ENCODE measurements around the gene SYNJ2.
A peak's percentile ranks its signal among the peaks of the same experiment; 100 is the strongest.

Gene SYNJ2

GRCh38 chr6:158029668-158030230, 48.1 kb downstream of the SYNJ2 start:
- DNase-seq (ENCODE audit: low read depth in 2 of 2), result peak in 1 of 2 donors; percentile 37
- H3K4me3 ChIP-seq (replicated peaks in 1 of 2; ENCODE audit: low read depth in 2 of 2, low read length in 2 of 2), result no peak overlapping the region
- TF ChIP-seq CTCF (IDR thresholded peaks at IDR 0.05; ENCODE audit: low read depth, low read length), result no peak

DNA sequence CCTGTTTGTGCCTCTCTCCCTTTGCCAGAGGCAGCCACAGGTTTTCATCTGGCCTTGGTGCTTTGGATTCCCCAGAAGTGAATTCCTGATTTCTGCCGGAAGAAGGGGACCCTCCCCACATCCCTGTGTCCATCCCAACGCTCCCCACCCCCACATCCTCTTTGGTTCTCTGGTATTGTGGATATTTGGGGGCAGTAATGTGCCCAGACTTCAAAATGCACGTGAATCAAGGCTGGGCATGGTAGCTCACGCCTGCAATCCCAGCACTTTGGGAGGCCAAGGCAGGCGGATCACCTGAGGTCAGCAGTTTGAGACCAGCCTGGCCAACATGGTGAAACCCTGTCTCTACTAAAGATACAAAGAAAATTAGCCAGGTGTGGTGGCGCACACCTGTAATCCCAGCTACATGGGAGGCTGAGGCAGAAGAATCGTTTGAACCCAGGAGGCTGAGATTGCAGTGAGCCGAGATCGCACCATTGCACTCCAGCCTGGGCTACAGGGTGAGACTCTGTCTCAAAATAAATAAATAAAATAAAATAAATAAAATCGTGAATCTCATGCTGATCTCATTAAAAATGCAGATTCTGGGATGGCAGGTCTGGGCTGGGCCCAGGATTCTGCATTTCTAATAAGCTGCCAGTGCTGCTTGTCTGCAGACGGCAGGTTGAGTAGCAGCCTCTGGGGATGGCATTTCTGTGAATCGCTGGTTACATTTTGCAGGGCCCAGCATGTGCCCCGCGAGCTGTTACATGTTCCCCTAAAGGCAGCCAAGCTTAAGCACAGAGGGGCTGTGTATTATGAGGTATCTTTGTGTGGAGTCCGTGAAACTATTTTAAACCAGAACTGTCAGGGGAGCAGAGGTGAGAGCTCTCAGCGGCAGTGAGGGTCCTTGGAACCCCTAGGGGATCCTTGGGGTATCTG, 49.0 kb downstream of the SYNJ2 start:
- TF ChIP-seq CTCF (IDR thresholded peaks at IDR 0.05; ENCODE audit: low read depth, low read length), result no peak
- H3K4me3 ChIP-seq (replicated peaks in 1 of 2; ENCODE audit: low read depth in 2 of 2, low read length in 2 of 2), result no peak overlapping the region
- DNase-seq (ENCODE audit: low read depth in 2 of 2), result no peak

DNA sequence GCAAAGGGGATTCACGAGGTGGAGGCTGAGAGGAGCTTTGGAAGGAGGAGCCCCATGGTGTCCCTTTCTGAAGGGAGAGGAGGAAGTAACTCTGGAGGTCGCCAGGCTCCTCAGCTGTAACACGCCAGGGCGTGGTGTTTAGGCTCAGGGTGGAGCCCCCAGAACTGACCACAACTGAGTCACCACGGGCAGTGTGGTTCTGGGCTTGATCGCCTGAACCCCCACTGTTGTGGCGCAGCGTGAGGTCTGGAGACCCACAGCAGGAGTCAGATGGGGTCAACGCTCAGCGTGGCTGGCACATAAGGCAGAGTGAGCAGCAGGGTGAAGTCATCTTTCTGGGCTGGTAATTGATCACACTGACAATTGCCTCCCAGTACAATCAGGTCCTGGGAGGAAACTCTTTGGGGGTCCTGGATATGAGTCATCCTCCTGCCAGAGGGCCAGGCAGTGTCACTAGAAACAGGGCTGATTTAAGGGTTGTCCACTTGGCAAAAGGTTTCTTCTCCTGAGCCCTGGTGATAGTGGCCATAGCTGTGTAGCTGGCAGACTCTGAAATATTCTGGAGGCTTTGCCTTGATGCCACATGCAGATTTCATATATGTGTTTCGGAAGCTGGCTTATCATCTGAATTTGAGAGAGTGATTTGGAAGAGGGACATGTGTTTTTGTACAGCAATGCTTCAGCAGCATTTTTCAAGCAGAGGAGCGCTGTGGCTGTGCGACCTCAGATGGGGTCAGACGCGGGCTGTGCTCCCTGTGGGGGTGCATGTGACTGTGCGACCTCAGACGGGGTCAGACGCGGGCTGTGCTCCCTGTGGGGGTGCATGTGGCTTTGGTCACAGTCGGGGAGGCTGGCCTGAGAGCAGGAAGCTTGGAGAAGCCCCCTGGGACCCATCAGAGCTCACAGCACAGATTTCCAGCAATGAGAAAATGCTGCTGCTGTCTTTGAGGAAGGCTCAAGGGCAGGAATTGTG, 50.0 kb downstream of the SYNJ2 start:
- no peak for TF ChIP-seq CTCF (IDR thresholded peaks at IDR 0.05; ENCODE audit: low read depth, low read length)
- H3K4me3 ChIP-seq (replicated peaks in 1 of 2; ENCODE audit: low read depth in 2 of 2, low read length in 2 of 2), result no peak overlapping the region
- DNase-seq (ENCODE audit: low read depth in 2 of 2), result peak; percentile 73 to 86

DNA sequence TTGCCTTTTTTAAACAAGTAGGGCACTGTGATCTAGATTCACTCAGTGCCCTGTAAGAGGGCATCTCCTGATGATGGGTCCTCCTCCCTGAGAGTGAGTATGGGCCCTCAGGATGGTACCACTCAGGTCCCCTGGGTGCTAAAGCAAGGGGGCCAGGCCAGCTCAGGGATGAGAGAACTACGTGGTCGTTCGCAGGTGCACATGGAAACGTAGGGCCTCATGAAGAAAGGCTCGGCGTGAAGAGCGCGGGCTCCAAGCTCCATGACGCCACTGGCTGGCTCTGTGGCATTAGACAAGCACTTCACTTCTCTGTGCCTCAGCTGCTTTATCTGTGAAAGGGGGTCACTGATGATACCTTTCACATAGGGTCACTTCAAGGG, 50.7 kb downstream of the SYNJ2 start:
- no peak for DNase-seq (ENCODE audit: low read depth in 2 of 2)
- no peak for TF ChIP-seq CTCF (IDR thresholded peaks at IDR 0.05; ENCODE audit: low read depth, low read length)
- no peak overlapping the region for H3K4me3 ChIP-seq (replicated peaks in 1 of 2; ENCODE audit: low read depth in 2 of 2, low read length in 2 of 2)

GRCh38 chr6:158033077-158033750, 51.6 kb downstream of the SYNJ2 start:
- TF ChIP-seq CTCF (IDR thresholded peaks at IDR 0.05; ENCODE audit: low read depth, low read length), result no peak
- DNase-seq (ENCODE audit: low read depth in 2 of 2), result no peak
- no peak overlapping the region for H3K4me3 ChIP-seq (replicated peaks in 1 of 2; ENCODE audit: low read depth in 2 of 2, low read length in 2 of 2)
